Astrocyte (in vitro differentiated cells and primary cell): ENCODE measurements around the gene CBX7.

ENCODE experiments used
- CTCF ChIP-seq: IDR thresholded peaks from 2 replicates; pipeline ENCODE4 v1.5.1; 2011; ENCODE audit warnings: low read depth, mild to moderate bottlenecking, inconsistent platforms, low read length, moderate library complexity; ENCODE audit not compliant: insufficient read depth
- EZH2 ChIP-seq: IDR thresholded peaks from 2 replicates; pipeline ENCODE4 v1.6.1; 2012; ENCODE audit warnings: mild to moderate bottlenecking, low read length, inconsistent platforms; ENCODE audit not compliant: insufficient read depth

- no peak for TF ChIP-seq CTCF
- TF ChIP-seq EZH2: no peak
Measured at GRCh38 chr22:39185601-39186012, 33.1 kb upstream of the CBX7 start.
